Endothelial cell of umbilical vein (primary cell): ENCODE measurements around the gene HOMER1. TPM values are rescaled to one million over a fixed set of nuclear protein-coding genes. Genes with fewer than 3 reads are reported as not detected.

Source experiments
- BruUV-seq: library from RNA; stranded (reverse); fragments of 400-500 nt; replicated peaks from 2 replicates; lab custom pipeline; 2021; lab: Mats Ljungman, UMichigan
- CTCF ChIA-PET: fragments of 300-600, 350-600 bp; sonication (Branson Sonifier 250); formaldehyde crosslinking; loops from one replicate; lab custom pipeline; 2021; ENCODE audit warnings: antibody characterized with exemption, inconsistent platforms; lab: Charles Lee
- POLR2A ChIA-PET: fragments of 300-600, 350-600 bp; sonication (Branson Sonifier 250); formaldehyde crosslinking; loops from one replicate; lab custom pipeline; 2021; ENCODE audit warnings: antibody characterized with exemption, inconsistent platforms; lab: Charles Lee
- DNase-seq: peaks from one replicate; pipeline ENCODE4 v3.0.0-alpha.2; 2011; ENCODE audit warnings: low read depth, low spot score
- FAIRE-seq: peaks from 2 replicates; lab custom pipeline; 2011; peaks lifted over from hg19 to GRCh38; lab: Jason Lieb, UNC
- H2AFZ ChIP-seq: 2 replicates; pipeline ENCODE4 v1.6.0; 2012; ENCODE audit warnings: low read depth, low read length, control low read depth, inconsistent platforms
- H3K27ac ChIP-seq: 2 replicates; pipeline ENCODE4 v1.5.1; 2011; ENCODE audit warnings: low read depth, mild to moderate bottlenecking, control low read depth, low read length, moderate library complexity; ENCODE audit not compliant: insufficient read depth
- H3K27me3 ChIP-seq, 2 experiments: 2 replicates each; pipeline versions ENCODE4 v1.6.0 to v1.6.1; 2011; ENCODE audit warnings: low read length in 2 of 2, mixed read lengths in 1 of 2; ENCODE audit not compliant: control insufficient read depth in 2 of 2, insufficient read depth in 2 of 2
- H3K36me3 ChIP-seq, 2 experiments: 2 replicates in 1 of 2; 3 replicates in 1 of 2; pipeline ENCODE4 v1.5.1; 2011; ENCODE audit warnings: low read length in 2 of 2, mild to moderate bottlenecking in 1 of 2, moderate library complexity in 1 of 2; ENCODE audit not compliant: control insufficient read depth in 2 of 2, insufficient read depth in 2 of 2; ENCODE audit errors: extremely low read depth in 1 of 2
- H3K4me1 ChIP-seq: 3 replicates; pipeline ENCODE4 v1.5.1; 2011; ENCODE audit warnings: mild to moderate bottlenecking, low read length; ENCODE audit not compliant: control insufficient read depth, insufficient read depth; ENCODE audit errors: extremely low read depth
- H3K4me2 ChIP-seq: 2 replicates; pipeline ENCODE4 v1.6.1; 2011; ENCODE audit warnings: low read length, control low read depth, mixed read lengths; ENCODE audit not compliant: insufficient read depth
- H3K4me3 ChIP-seq, 3 experiments: fragments of 200-600 bp in 1 of 3; sonication (generic), shearing (Covaris generic) in 1 of 3; replicated peaks in 1 of 3; 2 replicates each; pipeline ENCODE4 v1.5.1; 2011 to 2016; ENCODE audit warnings: control low read depth in 3 of 3, low read length in 3 of 3, mild to moderate bottlenecking in 2 of 3, inconsistent platforms in 1 of 3, low read depth in 1 of 3, moderate library complexity in 1 of 3; ENCODE audit not compliant: insufficient read depth in 1 of 3
- H3K79me2 ChIP-seq: 2 replicates; pipeline ENCODE4 v1.6.0; 2012; ENCODE audit warnings: low read length, inconsistent platforms; ENCODE audit not compliant: control insufficient read depth, insufficient read depth
- H3K9ac ChIP-seq: replicated peaks from 2 replicates; pipeline ENCODE3; 2011; ENCODE audit warnings: low read length, control low read depth; ENCODE audit not compliant: insufficient read depth; ENCODE audit errors: extremely low read depth
- H3K9me1 ChIP-seq: replicated peaks from 3 replicates; pipeline ENCODE4 v1.6.0; 2011; ENCODE audit warnings: mild to moderate bottlenecking, low read length; ENCODE audit not compliant: control insufficient read depth, insufficient read depth; ENCODE audit errors: extremely low read depth
- H3K9me3 ChIP-seq: replicated peaks from 2 replicates; pipeline ENCODE4 v1.5.1; 2012; ENCODE audit warnings: low read length, inconsistent platforms; ENCODE audit not compliant: control insufficient read depth, insufficient read depth
- H4K20me1 ChIP-seq: replicated peaks from 2 replicates; pipeline ENCODE3; 2011; ENCODE audit warnings: mild to moderate bottlenecking, low read length; ENCODE audit not compliant: control insufficient read depth, insufficient read depth; ENCODE audit errors: extremely low read depth
- EZH2 ChIP-seq: IDR thresholded peaks from 2 replicates; pipeline ENCODE4 v1.6.1; 2012; ENCODE audit warnings: borderline replicate concordance, low read depth, mild to moderate bottlenecking, moderate library complexity, low read length, inconsistent platforms; ENCODE audit not compliant: severe bottlenecking
- FOS ChIP-seq: IDR thresholded peaks from 2 replicates; pipeline ENCODE4 v1.6.1; 2011; ENCODE audit warnings: mild to moderate bottlenecking, low read length, moderate library complexity, borderline replicate concordance; ENCODE audit not compliant: insufficient read depth
- GATA2 ChIP-seq: IDR thresholded peaks from 2 replicates; pipeline ENCODE4 v1.7.0; 2011; ENCODE audit warnings: low read depth, mild to moderate bottlenecking, moderate library complexity, mixed read lengths, low read length; ENCODE audit not compliant: insufficient read length, insufficient read depth
- dilution Hi-C: fragments of 300-500 bp; cut with MboI; formaldehyde crosslinking; loops from one replicate; pipeline ENCODE4 v1.15.0; 2019; ENCODE audit warnings: low sequenced_read_pairs; ENCODE audit not compliant: extremely low pct_ligation_motif_present
- intact Hi-C: fragments of 100-400 bp; cut with micrococcal nuclease; formaldehyde crosslinking; loops from one replicate; pipeline ENCODE4 v1.10.0; 2022
- polyA plus RNA-seq, 4 experiments: library from polyadenylated mRNA; depleted of rRNA in 3 of 4; stranded (reverse) in 3 of 4; unstranded in 1 of 4; fragments of >200 nt; gene quantifications; 2 replicates each; pipeline versions ENCODE4 v1.2.1 to v1.2.3, GENCODE V29; 2011 to 2012; ENCODE audit warnings: missing spikeins in 1 of 4
- total RNA-seq: library from RNA; stranded (reverse); gene quantifications from 2 replicates; pipeline ENCODE4 v1.2.3, GENCODE V29; 2021

Gene HOMER1
- total and polyA plus RNA-seq, 2 donors (not counting 3 experiments of a cell fraction or from before 2014, with no cell fraction given), result 0.57 to 3.9 TPM

- intact Hi-C loops, result no loop called here
- Histone ChIP-seq H3K4me2 (no peak overlapping the region), H3K27ac (no peak overlapping the region), H4K20me1 (no peaks in the 10 kb centered on the region), H3K9me1 (no peaks in the 10 kb centered on the region), H3K79me2 (no peaks in the 10 kb centered on the region), H3K4me3 (no peak overlapping the region), H3K9me3 (no peaks in the 10 kb centered on the region), H3K9ac (no peak overlapping the region), H3K4me1 (no peaks in the 10 kb centered on the region), H3K27me3 (no peaks in the 10 kb centered on the region), H2AFZ (no peak overlapping the region), H3K36me3 (no peaks in the 10 kb centered on the region)
- dilution Hi-C loops, result no loop called here
- TF ChIP-seq EZH2, result no peak
- no TSS peak for BruUV-seq
- POLR2A ChIA-PET, result no interaction called here
- DNase-seq (no peak), FAIRE-seq (no peak)
- CTCF ChIA-PET, result no interaction called here
Measured at GRCh38 chr5:79495311-79495710, 18.6 kb downstream of the HOMER1 start.

- Histone ChIP-seq H3K9me3 (no peaks in the 10 kb centered on the region), H2AFZ (no peak overlapping the region), H3K4me2 (no peak overlapping the region), H3K4me1 (no peaks in the 10 kb centered on the region), H3K9ac (no peak overlapping the region), H3K27ac (no peak overlapping the region), H3K79me2 (no peaks in the 10 kb centered on the region), H3K4me3 (no peak overlapping the region), H3K9me1 (no peaks in the 10 kb centered on the region), H3K36me3 (no peaks in the 10 kb centered on the region), H3K27me3 (no peaks in the 10 kb centered on the region), H4K20me1 (no peaks in the 10 kb centered on the region)
- dilution Hi-C loops, result no loop called here
- DNase-seq, result no peak
- ChIA-PET POLR2A (no interaction called here), CTCF (interaction anchor here (2.1 kb wide), 1 partner anchor 15 kb away, joined by 7 read pairs; no protein-coding TSS in a partner anchor)
- intact Hi-C loops, result no loop called here
- FAIRE-seq, result no peak
- BruUV-seq, result no TSS peak
- TF ChIP-seq EZH2, result no peak
- no peak for TF ChIP-seq FOS
- TF ChIP-seq GATA2, result no peak
Measured at GRCh38 chr5:79493596-79494345, 20.2 kb downstream of the HOMER1 start.
